NCI-H748 (cell line): ENCODE data around the gene AGR3.

Experiments
- DNase-seq: peaks from one replicate; lab custom pipeline; 2025; ENCODE audit not compliant: unreplicated experiment; lab: John Stamatoyannopoulos, UW

Gene AGR3

GRCh38 chr7:16838891-16839290 is 42.9 kb downstream of the AGR3 start:
- DNase-seq, result no peak

- no peak for DNase-seq
These were observed 43.4 kb downstream of the AGR3 start for GRCh38 chr7:16838386-16838785.

- no peak for DNase-seq
These were observed 45.3 kb downstream of the AGR3 start for GRCh38 chr7:16836481-16836880.

GRCh38 chr7:16833373-16833772 is 48.4 kb downstream of the AGR3 start:
- no peak for DNase-seq

GRCh38 chr7:16826060-16826459 is 55.7 kb downstream of the AGR3 start:
- DNase-seq, result no peak

- DNase-seq, result no peak
These were observed 59.8 kb downstream of the AGR3 start for GRCh38 chr7:16822029-16822428.

GRCh38 chr7:16818732-16819131 is 63.1 kb downstream of the AGR3 start:
- no peak for DNase-seq

GRCh38 chr7:16817536-16817935 is 64.2 kb downstream of the AGR3 start:
- DNase-seq, result no peak

- DNase-seq, result no peak
These were observed 65.0 kb downstream of the AGR3 start for GRCh38 chr7:16816824-16817223.

GRCh38 chr7:16815001-16815400 is 66.8 kb downstream of the AGR3 start:
- no peak for DNase-seq

GRCh38 chr7:16813232-16813616 is 68.6 kb downstream of the AGR3 start:
- no peak for DNase-seq

GRCh38 chr7:16812542-16813231 is 69.1 kb downstream of the AGR3 start:
- no peak for DNase-seq

- no peak for DNase-seq
These were observed 70.2 kb downstream of the AGR3 start for GRCh38 chr7:16811551-16811950.

- DNase-seq, result peak; percentile 15
These were observed 71.2 kb downstream of the AGR3 start for GRCh38 chr7:16810573-16810972.

- DNase-seq, result no peak
These were observed 71.7 kb downstream of the AGR3 start for GRCh38 chr7:16810112-16810511.
